Measurements from ENCODE around the gene ZNF808.
"Not testable (repeated sequence)": the region's sequence is repeated elsewhere in the genome, so short reads cannot be mapped to it uniquely, and the experiment has no call there.

ZNF808 gene

GRCh38 chr19:52536448-52536800 lies 9.0 kb downstream of the ZNF808 start:
- DNase-seq = peak; percentile 28 to 49

- DNase-seq = not testable (repeated sequence)
Measured at GRCh38 chr19:52538815-52539214, 11.3 kb downstream of the ZNF808 start.

- not testable (repeated sequence) for DNase-seq
Measured at GRCh38 chr19:52541176-52541575, 13.7 kb downstream of the ZNF808 start.

- DNase-seq = no peak
Measured at GRCh38 chr19:52541608-52542007, 14.1 kb downstream of the ZNF808 start.

GRCh38 chr19:52542541-52542940 lies 15.1 kb downstream of the ZNF808 start:
- not testable (repeated sequence) for DNase-seq

GRCh38 chr19:52542984-52543664 lies 15.7 kb downstream of the ZNF808 start:
- peak; percentile 11 to 18 for DNase-seq

- DNase-seq = no peak
Measured at GRCh38 chr19:52554216-52554971, 26.9 kb downstream of the ZNF808 start.

GRCh38 chr19:52557231-52557995 lies 29.9 kb downstream of the ZNF808 start:
- DNase-seq = no peak

- not testable (repeated sequence) for DNase-seq
Measured at GRCh38 chr19:52558732-52559445, 31.4 kb downstream of the ZNF808 start.

GRCh38 chr19:52561611-52562010 lies 34.1 kb downstream of the ZNF808 start:
- DNase-seq = not testable (repeated sequence)

- DNase-seq = no peak
Measured at GRCh38 chr19:52566121-52566520, 38.7 kb downstream of the ZNF808 start.

- no peak for DNase-seq
Measured at GRCh38 chr19:52566588-52566987, 39.1 kb downstream of the ZNF808 start.

GRCh38 chr19:52567921-52568320 lies 40.5 kb downstream of the ZNF808 start:
- DNase-seq = no peak

- not testable (repeated sequence) for DNase-seq
Measured at GRCh38 chr19:52569638-52569999, 42.2 kb downstream of the ZNF808 start.

GRCh38 chr19:52570000-52570861 lies 42.8 kb downstream of the ZNF808 start, which contains the start of gene ZNF701:
TSS of gene ZNF701 (plus strand) at chr19:52570287. CDS start at chr19:52574148, 3,861 bp downstream.
- DNase-seq = peak; percentile 93 to 95

- DNase-seq = no peak
Measured at GRCh38 chr19:52584736-52585440, 57.4 kb downstream of the ZNF808 start.

GRCh38 chr19:52585604-52586003 lies 58.1 kb downstream of the ZNF808 start:
- no peak for DNase-seq

- no peak for DNase-seq
Measured at GRCh38 chr19:52590728-52591127, 63.3 kb downstream of the ZNF808 start.

- no peak for DNase-seq
Measured at GRCh38 chr19:52592301-52592700, 64.8 kb downstream of the ZNF808 start.

- DNase-seq = not testable (repeated sequence)
Measured at GRCh38 chr19:52593441-52593840, 66.0 kb downstream of the ZNF808 start.

GRCh38 chr19:52599241-52599640 lies 71.8 kb downstream of the ZNF808 start:
- no peak for DNase-seq

All from activated CD4-positive, alpha-beta T cell treated with anti-CD3 and anti-CD28 coated beads for 4 hours (primary cell).